PC-9 (cell line): ENCODE data around the gene SAMD8. TPM values are rescaled to one million over a fixed set of nuclear protein-coding genes. Genes with fewer than 3 reads are reported as not detected.
"Not testable (repeated sequence)": the region's sequence is repeated elsewhere in the genome, so short reads cannot be mapped to it uniquely, and the experiment has no call there.

Experiments
- BruUV-seq: library from RNA; stranded (reverse); fragments of 400-500 nt; replicated peaks from 2 replicates; lab custom pipeline; 2021; lab: Mats Ljungman, UMichigan
- CTCF ChIA-PET: fragments of 300-600 bp; sonication (Branson Sonifier 250); formaldehyde crosslinking; loops from one replicate; lab custom pipeline; 2022; ENCODE audit warnings: antibody characterized with exemption; lab: Charles Lee
- POLR2A ChIA-PET: fragments of 300-600 bp; sonication (Branson Sonifier 250); formaldehyde crosslinking; loops from one replicate; lab custom pipeline; 2022; ENCODE audit warnings: antibody characterized with exemption; ENCODE audit not compliant: unreplicated experiment; lab: Charles Lee
- DNase-seq, 2 experiments: peaks; one replicate each; pipeline versions ENCODE4 v3.0.0 to v3.0.0-alpha.2; 2015 to 2022; ENCODE audit warnings: mixed read lengths in 1 of 2
- H2AFZ ChIP-seq: fragments of 200-600 bp; sonication (generic); 2 replicates; pipeline ENCODE4 v1.8.1; 2017; ENCODE audit warnings: antibody characterized with exemption
- H3F3A ChIP-seq: fragments of 200-600 bp; sonication (generic); 2 replicates; pipeline ENCODE4 v1.8.1; 2017; ENCODE audit warnings: antibody characterized with exemption, mild to moderate bottlenecking, low read depth; ENCODE audit not compliant: insufficient read depth
- H3K27ac ChIP-seq: fragments of 200-600 bp; sonication (generic); 2 replicates; pipeline ENCODE4 v1.6.1; 2016; ENCODE audit warnings: mixed run types
- H3K27me3 ChIP-seq: fragments of 200-600 bp; sonication (generic); 2 replicates; pipeline ENCODE4 v1.6.1; 2016; ENCODE audit warnings: low read depth, mixed run types; ENCODE audit not compliant: insufficient read depth
- H3K36me3 ChIP-seq: fragments of 200-600 bp; sonication (generic); 2 replicates; pipeline ENCODE4 v1.6.1; 2016; ENCODE audit warnings: low read depth, mixed run types
- H3K4me1 ChIP-seq: fragments of 200-600 bp; sonication (generic); replicated peaks from 2 replicates; pipeline ENCODE4 v1.6.1; 2016; ENCODE audit warnings: mixed run types; ENCODE audit not compliant: insufficient read depth
- H3K4me2 ChIP-seq: fragments of 200-600 bp; sonication (generic); 2 replicates; pipeline ENCODE4 v1.6.1; 2017; ENCODE audit warnings: mixed run types
- H3K4me3 ChIP-seq: fragments of 200-600 bp; sonication (generic); 2 replicates; pipeline ENCODE4 v1.6.1; 2016; ENCODE audit warnings: mixed run types
- H3K79me2 ChIP-seq: fragments of 200-600 bp; sonication (generic); 2 replicates; pipeline ENCODE4 v1.6.1; 2017; ENCODE audit warnings: low read depth, mixed run types
- H3K9me2 ChIP-seq: fragments of 200-600 bp; sonication (generic); 2 replicates; pipeline ENCODE4 v1.8.1; 2017; ENCODE audit warnings: mild to moderate bottlenecking; ENCODE audit not compliant: insufficient read depth
- H3K9me3 ChIP-seq: fragments of 200-600 bp; sonication (generic); 2 replicates; pipeline ENCODE4 v1.8.1; 2016; ENCODE audit warnings: low read depth; ENCODE audit not compliant: insufficient read depth
- H4K20me1 ChIP-seq: fragments of 200-600 bp; sonication (generic); 2 replicates; pipeline ENCODE4 v1.8.1; 2017; ENCODE audit not compliant: insufficient read depth
- CTCF ChIP-seq: fragments of 200-600 bp; sonication (generic); conservative IDR thresholded peaks from 2 replicates; pipeline ENCODE4 v1.6.1; 2017; ENCODE audit warnings: mixed run types, antibody characterized with exemption, mild to moderate bottlenecking, moderate library complexity
- EZH2 ChIP-seq: fragments of 200-600 bp; sonication (generic); IDR thresholded peaks from 2 replicates; pipeline ENCODE4 v1.8.0; 2017; ENCODE audit warnings: antibody characterized with exemption, low read depth
- intact Hi-C: fragments of 100-400 bp; cut with micrococcal nuclease; formaldehyde crosslinking; loops from one replicate; pipeline ENCODE4 v1.10.0; 2022; ENCODE audit not compliant: unreplicated experiment
- total RNA-seq: library from RNA; stranded (reverse); gene quantifications from 2 replicates; pipeline ENCODE4 v1.2.3, GENCODE V29; 2021

The SAMD8 gene
- total RNA-seq, 1 experiment from 2014 or later, result 31.1 TPM

GRCh38 chr10:75203724-75204123 lies 92.3 kb downstream of the SAMD8 start:
- Histone ChIP-seq H3K9me3 (no peaks in the 10 kb centered on the region), H3K36me3 (no peaks in the 10 kb centered on the region), H3K27me3 (no peaks in the 10 kb centered on the region), H3K4me3 (no peak overlapping the region), H2AFZ (no peak overlapping the region), H3K27ac (no peak overlapping the region), H3K79me2 (no peaks in the 10 kb centered on the region), H3F3A (peaks cover 8% of the 10 kb centered on the region; the same call in 1 of the 2 replicates), H3K4me1 (peaks cover 27% of the 10 kb centered on the region), H4K20me1 (no peaks in the 10 kb centered on the region), H3K4me2 (no peak overlapping the region), H3K9me2 (no peaks in the 10 kb centered on the region)
- CTCF ChIA-PET, result no interaction called here
- intact Hi-C loops, result no loop called here
- no TSS peak for BruUV-seq
- POLR2A ChIA-PET, result interaction anchor here (0.6 to 0.7 kb wide), 2 partner anchors 22 to 662 kb away, joined by 3 to 16 read pairs; no protein-coding TSS in a partner anchor
- DNase-seq, result no peak
- TF ChIP-seq EZH2 (no peak), CTCF (no peak)

GRCh38 chr10:75205908-75206307 lies 94.5 kb downstream of the SAMD8 start:
- intact Hi-C loops, result no loop called here
- DNase-seq, result no peak
- H3K4me2 ChIP-seq, result no peak overlapping the region
- CTCF ChIA-PET, result no interaction called here
- BruUV-seq, result no TSS peak
- peaks cover 20% of the 10 kb centered on the region for H3F3A ChIP-seq
- H3K4me1 ChIP-seq, result peaks cover 30% of the 10 kb centered on the region
- no peaks in the 10 kb centered on the region for H3K9me3 ChIP-seq
- peaks cover 2% of the 10 kb centered on the region for H3K79me2 ChIP-seq
- H3K27ac ChIP-seq, result no peak overlapping the region
- H3K4me3 ChIP-seq, result no peak overlapping the region
- no peaks in the 10 kb centered on the region for H3K36me3 ChIP-seq
- H4K20me1 ChIP-seq, result no peaks in the 10 kb centered on the region
- H3K9me2 ChIP-seq, result no peaks in the 10 kb centered on the region
- no peaks in the 10 kb centered on the region for H3K27me3 ChIP-seq
- POLR2A ChIA-PET, result interaction anchor here (0.6 kb wide), 1 partner anchor 9 kb away, joined by 7 read pairs; no protein-coding TSS in a partner anchor
- TF ChIP-seq CTCF, result no peak
- no peak for TF ChIP-seq EZH2
- H2AFZ ChIP-seq, result no peak overlapping the region

GRCh38 chr10:75206638-75207037 lies 95.2 kb downstream of the SAMD8 start:
- H3K9me3 ChIP-seq, H3K27ac ChIP-seq, H3K36me3 ChIP-seq, H3K4me3 ChIP-seq, CTCF ChIA-PET, DNase-seq, H4K20me1 ChIP-seq, H3K4me2 ChIP-seq, POLR2A ChIA-PET, H2AFZ ChIP-seq, H3K27me3 ChIP-seq, H3K9me2 ChIP-seq, H3K79me2 ChIP-seq, BruUV-seq, intact Hi-C loops: not testable (repeated sequence)
- H3K4me1 ChIP-seq, result peaks cover 27% of the 10 kb centered on the region
- peaks cover 20% of the 10 kb centered on the region for H3F3A ChIP-seq
